Measurements from ENCODE around the gene MRPL11.

Gene MRPL11

DNA sequence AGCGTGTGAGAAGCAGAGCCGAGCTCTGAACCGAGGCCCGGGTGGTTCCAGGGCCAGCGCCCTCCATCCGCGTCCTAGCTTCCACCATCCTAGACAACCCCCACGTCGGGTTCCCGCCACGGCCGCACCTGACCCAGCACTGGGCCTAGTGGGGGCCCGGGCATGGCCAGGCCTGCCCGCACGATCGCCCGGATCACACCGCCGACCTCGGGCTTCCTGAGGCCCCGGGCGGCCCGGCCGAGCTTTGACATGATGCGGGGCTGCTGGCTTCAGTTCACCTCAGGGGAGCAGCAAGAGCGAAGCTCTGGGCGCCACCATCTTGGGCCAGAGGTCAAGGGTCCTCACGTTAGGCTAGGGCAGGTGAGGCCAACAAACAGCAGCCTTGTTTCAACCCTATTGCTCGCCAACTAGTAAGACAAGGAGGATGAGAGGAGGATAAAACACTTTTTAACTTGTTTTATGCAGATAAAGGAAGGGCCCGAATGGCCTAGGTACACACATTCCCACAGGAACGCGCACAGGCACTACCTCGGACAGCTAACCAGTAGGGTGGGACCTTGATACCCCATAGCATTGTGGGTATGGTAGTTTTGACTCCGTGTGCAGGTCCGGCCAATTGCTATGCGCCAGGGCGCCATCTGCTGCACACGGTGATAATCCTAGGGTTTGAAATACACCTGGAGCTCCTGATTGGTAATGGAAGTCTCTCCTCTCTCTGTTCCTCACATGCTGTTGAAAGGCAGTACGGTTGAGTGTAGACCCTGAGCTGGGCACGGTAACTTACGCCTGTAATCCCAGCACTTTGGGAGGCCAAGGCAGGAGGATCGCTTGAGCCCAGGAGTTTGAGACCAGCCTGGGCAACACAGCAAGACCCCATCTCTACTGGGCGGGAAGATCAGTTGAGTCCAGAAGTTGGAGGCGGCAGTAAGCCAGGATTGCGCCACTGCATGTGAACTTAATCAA, at the start of gene MRPL11:
Gene MRPL11 (minus strand): TSS at position 345 of the 963 bp plus-strand sequence. CDS start 94 bp downstream, at position 251.
- peak; percentile 94 to 95 for DNase-seq

GRCh38 chr11:66484806-66485380, 46.2 kb upstream of the MRPL11 start:
- no peak for DNase-seq

- peak; percentile 92 to 93 for DNase-seq
These were observed 41.7 kb upstream of the MRPL11 start, which contains the start of gene DPP3 for GRCh38 chr11:66480117-66480938. Gene DPP3, plus strand, starts transcription at chr11:66480434. Its CDS starts 1,767 bp downstream, at chr11:66482201.

GRCh38 chr11:66479394-66480116, 40.9 kb upstream of the MRPL11 start:
- peak; percentile 59 to 61 for DNase-seq

DNA sequence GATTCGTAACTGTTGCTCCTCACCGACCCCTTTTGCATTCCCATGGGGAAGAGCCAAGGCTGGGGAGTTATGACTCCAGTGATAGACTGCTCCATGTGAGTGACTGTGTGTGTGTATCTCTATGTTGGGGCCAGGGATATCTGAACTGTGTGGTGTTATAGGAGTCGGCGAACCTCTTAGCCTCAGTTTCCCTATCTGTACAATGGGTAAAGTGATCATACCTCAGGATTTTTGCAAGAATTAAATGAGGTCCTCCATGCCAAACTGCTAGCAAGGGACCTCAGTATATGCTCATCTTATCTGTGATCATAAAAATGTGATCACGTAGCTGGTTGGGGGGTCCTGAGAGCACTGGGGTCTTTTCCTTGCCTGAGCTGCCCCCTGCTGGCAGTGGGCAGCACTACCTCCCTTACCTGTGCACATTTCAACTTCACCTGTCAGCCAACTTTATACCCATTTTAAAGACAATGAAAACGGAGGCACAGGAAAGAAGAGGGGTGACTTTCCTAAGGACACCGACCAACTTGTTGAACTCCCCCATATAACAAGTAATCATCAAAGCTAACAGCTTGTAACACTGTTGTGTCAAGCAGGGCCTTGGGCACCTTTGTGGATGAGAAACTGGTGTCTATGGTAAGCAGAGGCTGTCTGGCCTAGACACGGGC, 40.2 kb upstream of the MRPL11 start:
- DNase-seq, result no peak

DNA sequence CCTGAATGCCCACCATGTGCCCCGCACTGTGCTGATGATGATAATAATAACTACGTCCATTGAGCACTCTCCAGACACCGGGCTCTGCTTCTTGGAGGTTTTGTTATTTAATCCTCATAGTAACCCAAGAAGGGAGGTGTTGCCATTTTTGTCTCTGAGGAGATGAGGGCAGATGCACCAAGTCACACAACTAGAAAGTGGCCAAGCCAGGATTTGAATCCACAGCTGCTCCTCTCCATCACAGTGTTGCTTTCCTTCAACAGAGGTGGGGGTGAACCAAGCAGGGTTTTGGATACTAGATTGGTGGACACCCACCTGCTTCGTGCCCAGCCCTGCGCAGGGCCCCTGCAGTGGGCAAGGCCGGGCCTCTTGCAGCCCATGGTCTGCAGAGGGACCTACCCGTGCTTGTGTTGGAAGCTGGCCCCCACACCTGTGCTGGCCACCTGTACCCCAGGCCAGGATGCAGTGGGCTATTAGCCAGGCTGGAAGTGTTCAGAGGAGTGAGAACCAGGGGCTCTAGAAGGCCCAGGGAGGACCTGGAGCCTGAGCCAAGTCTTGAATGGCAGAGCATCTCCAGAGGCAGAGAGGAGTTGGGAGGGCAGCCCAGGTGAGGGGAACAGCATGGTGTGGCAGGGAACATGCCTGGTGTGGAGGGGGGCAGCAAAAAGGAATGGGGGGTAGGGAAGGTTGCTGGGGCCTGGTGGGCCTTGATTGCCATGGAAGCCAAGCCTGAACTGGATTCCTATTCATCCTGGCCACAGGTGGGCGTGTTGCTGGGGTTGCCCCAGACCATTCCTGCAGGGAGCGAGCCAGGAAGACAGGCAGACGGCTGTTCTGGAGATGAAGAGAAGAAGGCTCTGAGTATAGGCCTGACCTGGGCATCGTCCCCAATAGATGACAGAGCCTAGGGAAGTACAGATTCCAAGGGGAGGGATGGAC, 38.9 kb upstream of the MRPL11 start:
- DNase-seq, result no peak

GRCh38 chr11:66476841-66477251, 38.2 kb upstream of the MRPL11 start:
- no peak for DNase-seq

- DNase-seq, result no peak
These were observed 37.7 kb upstream of the MRPL11 start for GRCh38 chr11:66476173-66476840.

GRCh38 chr11:66475349-66476172, 36.9 kb upstream of the MRPL11 start:
- DNase-seq, result no peak

DNA sequence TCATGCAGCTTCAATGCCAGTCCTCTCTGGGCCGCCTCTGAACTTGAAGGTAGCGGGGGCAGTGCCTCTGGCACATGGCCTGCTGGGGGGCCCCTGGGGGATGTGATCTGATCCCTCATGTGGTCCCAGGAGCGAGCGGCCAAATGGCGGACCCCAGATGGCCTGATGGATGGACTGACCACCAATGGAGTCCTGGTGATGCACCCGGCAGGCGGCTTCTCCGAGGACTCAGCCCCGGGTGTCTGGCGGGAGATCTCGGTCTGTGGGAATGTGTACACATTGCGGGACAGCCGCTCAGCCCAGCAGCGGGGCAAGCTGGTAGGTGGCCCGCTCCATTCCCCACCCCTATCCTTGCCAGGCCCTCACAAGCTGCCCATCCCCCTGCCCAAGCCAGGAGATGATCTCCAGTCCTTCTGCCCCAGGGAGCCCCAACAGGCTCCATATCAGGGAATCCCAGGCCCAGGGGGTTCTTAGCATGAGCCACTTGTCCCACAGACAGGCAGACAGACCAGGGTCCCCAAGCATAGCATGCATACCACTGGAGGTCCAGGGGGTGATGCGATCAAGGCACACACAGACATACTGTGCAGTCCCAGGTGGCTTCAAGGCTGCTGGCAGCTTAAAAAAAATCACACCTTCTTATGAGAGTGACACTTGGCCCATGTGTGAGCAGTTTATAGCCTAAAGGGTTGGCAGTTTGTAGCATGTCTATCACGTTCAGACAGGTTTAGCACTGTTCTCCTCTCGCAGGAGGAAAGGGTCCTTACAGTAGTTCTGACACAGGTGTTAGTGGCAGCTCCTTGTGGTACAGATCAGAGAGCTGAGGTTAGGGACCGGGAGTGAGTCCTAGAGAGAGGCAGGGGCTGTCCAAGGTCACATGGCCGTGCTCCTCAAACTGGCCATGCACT, 35.2 kb upstream of the MRPL11 start:
- no peak for DNase-seq

GRCh38 chr11:66473167-66473566, 34.5 kb upstream of the MRPL11 start:
- no peak for DNase-seq

- DNase-seq, result no peak
These were observed 33.4 kb upstream of the MRPL11 start for GRCh38 chr11:66472054-66472453.

DNA sequence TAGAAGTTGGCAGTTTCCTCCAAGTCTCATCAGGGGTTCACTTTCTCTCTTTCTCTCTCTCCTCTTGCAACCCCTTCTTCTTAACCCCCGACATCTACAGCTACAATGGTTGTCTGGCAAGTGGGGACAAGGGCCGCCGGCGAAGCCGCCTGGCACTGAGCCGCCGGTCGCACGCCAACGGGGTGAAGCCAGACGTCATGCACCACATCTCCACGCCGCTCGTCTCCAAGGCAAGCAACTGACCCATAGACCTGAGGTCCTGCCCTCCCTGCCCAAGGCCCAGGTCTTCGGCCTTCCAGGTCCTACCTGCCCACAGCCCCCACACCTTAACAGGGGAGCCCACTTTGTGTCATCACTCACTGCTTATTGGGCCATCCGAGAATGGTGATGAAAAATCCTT, 32.5 kb upstream of the MRPL11 start:
- no peak for DNase-seq

- DNase-seq, result no peak
These were observed 31.4 kb upstream of the MRPL11 start for GRCh38 chr11:66470015-66470414.

DNA sequence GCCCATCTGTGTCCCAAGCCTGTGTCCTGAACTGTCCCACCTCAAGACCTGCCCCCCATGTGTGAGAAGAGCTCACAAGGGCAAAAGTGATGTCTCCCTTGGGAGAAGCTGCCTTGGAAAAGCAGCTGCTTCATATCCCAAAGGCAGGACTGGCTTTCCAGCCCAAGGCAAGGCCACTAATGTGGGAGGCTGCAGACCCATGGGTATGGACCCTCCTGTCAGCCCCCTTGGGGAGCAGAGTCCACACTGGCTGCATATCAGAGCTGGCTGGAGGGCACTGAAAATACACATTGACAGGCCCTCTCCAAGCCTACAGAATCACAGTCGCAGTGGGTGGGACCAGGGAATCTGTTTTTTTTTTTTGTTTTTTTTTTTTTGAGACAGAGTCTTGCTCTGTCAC, 30.8 kb upstream of the MRPL11 start:
- DNase-seq, result no peak

- DNase-seq, result no peak
These were observed 30.0 kb upstream of the MRPL11 start for GRCh38 chr11:66468691-66469090.

DNA sequence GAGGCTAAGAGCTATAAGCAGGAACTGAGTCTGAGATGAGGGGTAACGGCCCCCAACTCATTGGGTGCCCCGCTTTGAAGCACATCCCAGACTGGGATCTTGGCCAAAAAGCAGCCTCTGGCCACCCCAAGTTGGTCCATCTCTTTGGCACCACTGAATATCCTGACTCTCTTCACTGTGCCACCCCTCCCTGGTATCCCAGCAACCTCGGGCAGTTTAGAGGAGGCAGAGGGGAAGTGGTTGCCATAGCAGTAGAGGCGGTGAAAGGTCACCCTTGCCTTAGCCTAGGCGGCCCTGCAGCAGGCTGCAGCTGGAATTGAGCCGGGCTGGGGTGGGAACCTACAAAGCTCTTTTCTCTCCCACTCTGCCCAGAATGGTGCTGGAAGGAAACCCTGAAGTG, 29.1 kb upstream of the MRPL11 start:
- DNase-seq, result peak; percentile 26 to 34

- no peak for DNase-seq
These were observed 28.5 kb upstream of the MRPL11 start for GRCh38 chr11:66467034-66467659.
